Ishikawa (cell line): ENCODE results near the gene ABLIM2.

ENCODE experiments used
- CEBPB ChIP-seq: IDR thresholded peaks from 2 replicates; pipeline ENCODE4 v1.6.1; 2012
- CREB1 ChIP-seq: IDR thresholded peaks from 2 replicates; pipeline ENCODE4 v1.6.1; 2012; ENCODE audit warnings: low read depth
- EGR1 ChIP-seq: IDR thresholded peaks from 2 replicates; pipeline ENCODE4 v1.6.1; 2012
- EP300 ChIP-seq: IDR thresholded peaks from 2 replicates; pipeline ENCODE4 v1.6.1; 2012; ENCODE audit warnings: borderline replicate concordance
- FOXM1 ChIP-seq: IDR thresholded peaks from 2 replicates; pipeline ENCODE4 v1.6.1; 2012; ENCODE audit warnings: low read depth, borderline replicate concordance
- NFIC ChIP-seq: IDR thresholded peaks from 2 replicates; pipeline ENCODE4 v1.6.1; 2012
- RAD21 ChIP-seq: IDR thresholded peaks from 2 replicates; pipeline ENCODE4 v1.6.1; 2012; ENCODE audit warnings: low read depth
- TAF1 ChIP-seq: IDR thresholded peaks from 2 replicates; pipeline ENCODE4 v1.6.1; 2012; ENCODE audit warnings: low read depth, mild to moderate bottlenecking
- TCF12 ChIP-seq: IDR thresholded peaks from 2 replicates; pipeline ENCODE4 v1.6.1; 2012; ENCODE audit warnings: low read depth
- TEAD4 ChIP-seq: IDR thresholded peaks from 2 replicates; pipeline ENCODE4 v1.6.1; 2012
- YY1 ChIP-seq: IDR thresholded peaks from 2 replicates; pipeline ENCODE4 v1.6.1; 2012; ENCODE audit warnings: low read depth
- ZBTB7A ChIP-seq: IDR thresholded peaks from 2 replicates; pipeline ENCODE4 v1.6.1; 2012; ENCODE audit warnings: low read depth
- TF ChIP-seq, protein P1 (sequence below): IDR thresholded peaks from 2 replicates; pipeline ENCODE4 v1.6.1; 2012
- TF ChIP-seq, protein P2 (sequence below): IDR thresholded peaks from 2 replicates; pipeline ENCODE4 v1.6.1; 2012; ENCODE audit warnings: low read depth, mild to moderate bottlenecking
- TF ChIP-seq, protein P3 (sequence below): IDR thresholded peaks from 2 replicates; pipeline ENCODE4 v1.6.1; 2012

Gene ABLIM2

DNA sequence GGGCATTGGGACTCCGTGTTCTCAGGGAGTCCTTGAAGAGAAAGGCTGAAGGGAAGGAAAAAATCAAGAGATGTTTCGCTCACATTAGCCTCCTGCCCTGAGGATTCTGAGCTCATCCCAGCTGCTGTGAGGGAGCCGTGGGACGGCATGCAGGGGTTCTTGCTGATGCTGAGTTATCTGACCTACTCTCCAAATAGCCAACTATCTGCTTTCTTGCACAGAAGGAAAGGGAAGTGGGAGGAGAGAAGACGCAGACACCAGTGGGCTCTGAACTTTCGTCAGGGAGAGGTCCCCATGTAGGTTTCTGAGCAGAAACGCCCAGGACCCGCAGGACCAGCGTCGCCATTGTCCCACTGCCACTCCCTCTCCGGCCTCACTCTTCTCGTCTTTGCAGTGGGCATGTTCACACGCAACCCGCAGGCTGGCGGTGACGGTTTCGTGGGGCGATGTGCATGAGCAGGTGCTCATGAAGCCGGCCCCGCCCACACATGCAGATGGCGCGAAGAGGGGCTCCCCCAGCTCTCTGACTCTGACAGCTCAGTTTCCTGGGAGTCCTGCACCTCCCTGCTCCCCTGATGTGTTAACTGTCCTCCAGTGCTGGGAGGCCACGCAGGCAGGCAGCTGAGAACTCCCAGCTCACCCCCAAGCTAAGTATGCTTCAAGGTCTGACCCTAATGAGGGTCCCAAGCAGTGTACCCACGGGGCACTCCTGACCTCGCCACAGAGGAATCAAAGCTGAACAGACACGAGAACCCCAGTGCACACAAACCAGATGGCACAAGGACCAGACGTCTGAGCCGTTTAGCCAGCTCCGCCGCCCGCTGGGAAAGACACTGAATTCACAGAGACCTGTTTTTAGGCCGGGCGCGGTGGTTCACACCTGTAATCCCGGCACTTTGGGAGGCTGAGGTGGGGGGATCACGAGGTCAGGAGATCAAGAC lies 13.6 kb upstream of the ABLIM2 start:
- TF ChIP-seq EGR1 = no peak
- TF ChIP-seq FOXM1 = no peak
- no peak for TF ChIP-seq CREB1
- no peak for TF ChIP-seq YY1
- no peak for TF ChIP-seq TAF1
- TF ChIP-seq TCF12 = no peak
- no peak for TF ChIP-seq EP300
- no peak for TF ChIP-seq CEBPB
- TF ChIP-seq ZBTB7A = no peak
- TF ChIP-seq, protein P1, sequence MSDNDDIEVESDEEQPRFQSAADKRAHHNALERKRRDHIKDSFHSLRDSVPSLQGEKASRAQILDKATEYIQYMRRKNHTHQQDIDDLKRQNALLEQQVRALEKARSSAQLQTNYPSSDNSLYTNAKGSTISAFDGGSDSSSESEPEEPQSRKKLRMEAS = no peak
- TF ChIP-seq RAD21 = no peak
- TF ChIP-seq, protein P2, sequence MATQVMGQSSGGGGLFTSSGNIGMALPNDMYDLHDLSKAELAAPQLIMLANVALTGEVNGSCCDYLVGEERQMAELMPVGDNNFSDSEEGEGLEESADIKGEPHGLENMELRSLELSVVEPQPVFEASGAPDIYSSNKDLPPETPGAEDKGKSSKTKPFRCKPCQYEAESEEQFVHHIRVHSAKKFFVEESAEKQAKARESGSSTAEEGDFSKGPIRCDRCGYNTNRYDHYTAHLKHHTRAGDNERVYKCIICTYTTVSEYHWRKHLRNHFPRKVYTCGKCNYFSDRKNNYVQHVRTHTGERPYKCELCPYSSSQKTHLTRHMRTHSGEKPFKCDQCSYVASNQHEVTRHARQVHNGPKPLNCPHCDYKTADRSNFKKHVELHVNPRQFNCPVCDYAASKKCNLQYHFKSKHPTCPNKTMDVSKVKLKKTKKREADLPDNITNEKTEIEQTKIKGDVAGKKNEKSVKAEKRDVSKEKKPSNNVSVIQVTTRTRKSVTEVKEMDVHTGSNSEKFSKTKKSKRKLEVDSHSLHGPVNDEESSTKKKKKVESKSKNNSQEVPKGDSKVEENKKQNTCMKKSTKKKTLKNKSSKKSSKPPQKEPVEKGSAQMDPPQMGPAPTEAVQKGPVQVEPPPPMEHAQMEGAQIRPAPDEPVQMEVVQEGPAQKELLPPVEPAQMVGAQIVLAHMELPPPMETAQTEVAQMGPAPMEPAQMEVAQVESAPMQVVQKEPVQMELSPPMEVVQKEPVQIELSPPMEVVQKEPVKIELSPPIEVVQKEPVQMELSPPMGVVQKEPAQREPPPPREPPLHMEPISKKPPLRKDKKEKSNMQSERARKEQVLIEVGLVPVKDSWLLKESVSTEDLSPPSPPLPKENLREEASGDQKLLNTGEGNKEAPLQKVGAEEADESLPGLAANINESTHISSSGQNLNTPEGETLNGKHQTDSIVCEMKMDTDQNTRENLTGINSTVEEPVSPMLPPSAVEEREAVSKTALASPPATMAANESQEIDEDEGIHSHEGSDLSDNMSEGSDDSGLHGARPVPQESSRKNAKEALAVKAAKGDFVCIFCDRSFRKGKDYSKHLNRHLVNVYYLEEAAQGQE = no peak
- no peak for TF ChIP-seq NFIC
- TF ChIP-seq TEAD4 = no peak
- TF ChIP-seq, protein P3, sequence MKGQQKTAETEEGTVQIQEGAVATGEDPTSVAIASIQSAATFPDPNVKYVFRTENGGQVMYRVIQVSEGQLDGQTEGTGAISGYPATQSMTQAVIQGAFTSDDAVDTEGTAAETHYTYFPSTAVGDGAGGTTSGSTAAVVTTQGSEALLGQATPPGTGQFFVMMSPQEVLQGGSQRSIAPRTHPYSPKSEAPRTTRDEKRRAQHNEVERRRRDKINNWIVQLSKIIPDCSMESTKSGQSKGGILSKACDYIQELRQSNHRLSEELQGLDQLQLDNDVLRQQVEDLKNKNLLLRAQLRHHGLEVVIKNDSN = no peak

DNA sequence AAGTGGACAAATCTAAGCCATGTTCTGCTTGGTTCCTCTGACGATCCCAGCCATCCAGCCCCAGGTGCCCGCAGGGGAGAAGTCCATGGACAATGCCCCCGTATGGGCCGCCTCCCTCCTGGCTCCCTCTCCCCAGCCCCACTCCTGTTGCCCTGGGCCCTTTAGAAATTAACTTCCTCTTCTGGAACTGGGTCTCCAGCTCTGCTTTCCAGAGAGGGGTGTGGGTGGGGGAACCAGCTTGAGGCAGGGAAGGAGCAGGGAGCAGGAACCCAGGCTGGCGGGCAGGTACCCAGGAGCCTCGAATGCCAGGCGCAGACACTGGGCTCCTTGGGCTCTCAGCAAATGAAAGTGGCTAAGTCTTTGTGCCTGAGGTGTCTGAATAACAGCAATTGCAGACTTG lies 12.7 kb upstream of the ABLIM2 start:
- TF ChIP-seq CREB1 = no peak
- TF ChIP-seq TEAD4 = no peak
- TF ChIP-seq, protein P3 = no peak
- TF ChIP-seq, protein P2 = no peak
- no peak for TF ChIP-seq NFIC
- no peak for TF ChIP-seq YY1
- no peak for TF ChIP-seq TAF1
- TF ChIP-seq FOXM1 = no peak
- no peak for TF ChIP-seq EP300

DNA sequence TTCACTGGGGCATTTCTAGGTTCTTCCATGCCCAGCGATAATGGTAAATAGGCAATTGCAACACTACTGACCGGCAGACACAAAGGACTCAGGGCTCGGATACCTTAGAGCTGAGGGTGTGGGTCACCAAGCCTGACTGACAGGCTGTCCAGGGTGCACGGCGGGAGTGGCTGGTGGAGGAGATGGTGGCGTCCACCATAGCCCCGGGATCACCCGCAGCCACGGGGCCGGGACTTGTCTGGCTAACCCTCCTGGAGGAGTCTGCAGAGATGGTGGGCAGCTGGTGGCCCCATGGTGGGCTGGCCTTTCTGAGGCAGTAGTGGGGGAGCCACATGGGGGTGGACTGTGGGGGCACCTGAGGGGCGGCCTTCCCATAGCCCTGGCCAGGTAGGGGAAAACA lies 11.7 kb upstream of the ABLIM2 start:
- TF ChIP-seq, protein P1 = no peak
- TF ChIP-seq EP300 (no peak), ZBTB7A (no peak), CEBPB (no peak), TCF12 (no peak), CREB1 (no peak), RAD21 (no peak), NFIC (no peak), FOXM1 (no peak), TEAD4 (no peak), TAF1 (no peak), EGR1 (no peak), YY1 (no peak)
- TF ChIP-seq, protein P2 = no peak

DNA sequence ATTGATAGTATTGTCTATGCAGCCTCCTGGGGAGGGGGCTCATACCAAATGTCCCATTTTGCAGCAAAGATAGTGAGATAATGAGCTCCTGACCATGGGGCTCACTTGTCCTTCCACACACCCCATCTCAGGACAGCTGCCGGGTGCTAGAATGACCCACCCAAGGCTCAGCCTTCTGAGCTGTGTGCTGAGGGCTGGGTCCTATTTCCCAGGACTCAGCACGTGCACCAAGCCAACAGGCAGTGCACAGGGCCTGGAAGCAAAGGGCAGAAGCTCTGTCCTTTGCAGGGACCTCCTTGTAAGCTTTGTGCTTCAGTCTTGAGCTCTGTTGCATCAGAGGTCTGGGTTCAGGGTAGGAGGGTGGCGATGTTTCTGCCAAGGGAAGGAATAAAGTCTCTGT lies 11.2 kb upstream of the ABLIM2 start:
- no peak for TF ChIP-seq NFIC
- TF ChIP-seq, protein P1 = no peak
- no peak for TF ChIP-seq EGR1
- no peak for TF ChIP-seq CEBPB
- TF ChIP-seq TEAD4 = no peak
- TF ChIP-seq EP300 = no peak
- TF ChIP-seq TAF1 = no peak
- TF ChIP-seq RAD21 = no peak
- TF ChIP-seq, protein P2 = no peak
- TF ChIP-seq, protein P3 = no peak
- no peak for TF ChIP-seq CREB1
- no peak for TF ChIP-seq FOXM1
- no peak for TF ChIP-seq YY1
- no peak for TF ChIP-seq TCF12
- TF ChIP-seq ZBTB7A = no peak
